Measurements from ENCODE around the gene WASF1.
"Not testable (repeated sequence)": the region's sequence is repeated elsewhere in the genome, so short reads cannot be mapped to it uniquely, and the experiment has no call there.

WASF1 gene

GRCh38 chr6:110178626-110179405 lies 654 bp downstream of the WASF1 start:
- intact Hi-C loops (cut with DNase I), result loop anchor here (5.0 kb wide), 2 partner anchors 213 to 487 kb away; partner anchors contain the start of genes AK9 and FIG4
- peak; percentile 24 to 88 (median 48) for DNase-seq

DNA sequence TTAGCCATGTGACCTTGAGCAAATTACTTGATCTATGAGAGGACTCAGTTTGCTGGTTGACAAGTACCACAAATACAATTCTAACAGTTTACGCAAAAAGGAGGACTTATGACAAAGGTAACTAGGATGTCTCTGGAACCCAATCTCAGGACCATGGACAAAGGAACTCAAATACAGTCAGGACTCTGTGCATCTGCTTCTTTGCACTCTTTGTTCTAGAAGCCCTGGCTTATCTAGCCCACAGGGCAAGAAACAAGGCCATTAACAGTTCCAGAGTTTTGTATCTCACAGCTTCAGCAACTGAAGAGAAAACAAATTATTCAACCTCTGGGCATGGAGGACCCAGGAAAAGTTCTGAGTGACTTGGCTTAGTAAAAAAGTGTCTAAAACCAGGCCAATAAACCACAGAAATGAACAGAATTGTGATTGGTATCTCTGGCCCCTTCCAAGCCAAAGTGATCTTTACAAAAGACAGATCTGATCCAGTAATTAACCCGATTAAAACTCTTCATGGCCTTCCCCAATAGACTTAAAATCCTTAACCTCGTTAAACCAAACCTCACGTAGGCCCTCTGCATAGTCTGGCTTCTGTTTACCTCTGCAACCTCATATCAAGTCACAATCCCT lies 5.9 kb downstream of the WASF1 start:
- intact Hi-C loops (cut with DNase I), result no loop called here
- DNase-seq, result no peak

- intact Hi-C loops (cut with DNase I), result no loop called here
- DNase-seq, result no peak
These were observed 9.4 kb downstream of the WASF1 start for GRCh38 chr6:110170081-110170480.

DNA sequence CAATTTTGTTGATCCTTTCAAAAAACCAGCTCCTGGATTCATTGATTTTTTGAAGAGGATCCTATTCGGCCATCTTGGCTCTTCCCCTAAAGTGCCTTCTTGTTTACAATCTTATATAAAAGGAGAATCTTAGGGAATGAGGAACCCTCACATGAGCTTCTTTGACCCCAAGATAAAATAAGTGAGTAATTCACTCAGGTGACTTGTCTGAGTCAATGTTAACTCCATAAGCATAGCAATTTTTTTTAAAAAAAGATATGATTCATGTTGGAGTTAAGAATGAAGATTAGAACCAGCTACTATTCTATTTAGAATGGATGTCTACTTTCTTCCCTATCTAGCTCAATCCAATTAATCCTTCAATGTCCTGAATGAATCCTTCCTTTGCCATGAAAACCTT lies 21.0 kb downstream of the WASF1 start:
- intact Hi-C loops (cut with DNase I), result no loop called here

DNA sequence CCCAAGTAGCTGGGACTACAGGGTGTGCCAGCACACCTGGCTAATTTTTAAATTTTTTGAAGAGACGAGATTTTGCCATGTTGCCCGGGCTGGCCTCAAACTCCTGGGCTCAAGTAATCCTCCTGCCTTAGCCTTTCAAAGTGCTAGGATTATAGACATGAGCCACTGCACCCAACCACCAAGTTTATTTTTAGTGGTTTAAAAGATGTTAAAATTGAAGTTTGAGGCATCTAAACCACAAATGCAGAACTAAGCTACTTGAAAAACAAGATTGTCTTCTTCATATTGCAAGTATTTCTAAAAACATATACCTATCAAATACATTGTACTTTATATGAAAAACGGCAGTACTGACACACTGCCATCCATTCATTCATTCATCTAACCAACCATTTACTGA lies 31.6 kb downstream of the WASF1 start:
- intact Hi-C loops (cut with DNase I), result no loop called here
- DNase-seq, result no peak

More for the DNA sequence above, 21.0 kb downstream of the WASF1 start:
- no peak for DNase-seq

DNA sequence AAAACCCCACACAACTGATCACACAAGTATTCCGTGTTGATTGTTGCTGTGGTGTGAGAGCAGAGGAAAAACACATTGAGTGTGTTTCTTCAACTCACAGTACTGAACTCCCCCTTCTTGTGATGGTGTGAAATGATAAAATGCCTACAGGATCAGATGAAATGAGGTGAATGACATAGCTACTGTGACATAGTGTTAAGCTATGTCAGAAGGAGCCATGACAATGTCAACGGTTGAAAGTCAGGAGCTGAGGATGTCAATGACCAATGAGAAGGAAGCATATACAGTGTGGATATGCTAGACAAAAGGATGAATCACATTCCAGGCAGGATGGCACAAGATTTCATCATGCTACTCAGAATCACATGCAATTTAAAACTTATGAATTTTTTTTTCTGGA lies 38.8 kb downstream of the WASF1 start:
- intact Hi-C loops (cut with DNase I), result no loop called here
- DNase-seq, result no peak

DNA sequence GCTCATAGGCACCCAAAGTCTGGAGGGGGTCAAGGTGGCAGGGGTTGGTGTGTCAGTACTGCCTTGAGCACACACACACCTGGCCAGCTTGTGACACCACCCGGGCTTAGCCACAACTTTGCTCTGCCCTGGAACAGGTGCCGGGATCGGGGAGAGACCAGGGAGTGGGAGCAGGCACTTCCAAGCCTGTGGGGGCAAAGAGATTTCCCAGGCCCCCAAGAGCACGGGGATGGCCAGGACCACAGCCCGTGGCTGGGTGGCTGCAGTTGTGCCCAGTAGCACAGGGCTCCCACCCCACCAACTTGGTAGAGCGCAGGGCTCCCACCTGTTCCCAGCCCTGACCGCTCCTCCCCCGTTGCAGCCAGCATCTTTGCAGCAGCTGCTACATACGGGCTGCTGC lies 40.4 kb downstream of the WASF1 start:
- DNase-seq, result peak in 3 of 10 donors; percentile 40 to 59 (median 51)
- intact Hi-C loops (cut with DNase I), result no loop called here

- intact Hi-C loops (cut with DNase I), result no loop called here
These were observed 41.3 kb downstream of the WASF1 start for GRCh38 chr6:110137924-110138887.

GRCh38 chr6:110130362-110130761 lies 49.1 kb downstream of the WASF1 start:
- intact Hi-C loops (cut with DNase I), result no loop called here
- no peak for DNase-seq

More at GRCh38 chr6:110137924-110138887, 41.3 kb downstream of the WASF1 start:
- peak in 3 of 10 donors; percentile 62 to 80 (median 67) for DNase-seq

- DNase-seq, result no peak
- intact Hi-C loops (cut with DNase I), result no loop called here
These were observed 51.1 kb downstream of the WASF1 start for GRCh38 chr6:110128418-110128817.

DNA sequence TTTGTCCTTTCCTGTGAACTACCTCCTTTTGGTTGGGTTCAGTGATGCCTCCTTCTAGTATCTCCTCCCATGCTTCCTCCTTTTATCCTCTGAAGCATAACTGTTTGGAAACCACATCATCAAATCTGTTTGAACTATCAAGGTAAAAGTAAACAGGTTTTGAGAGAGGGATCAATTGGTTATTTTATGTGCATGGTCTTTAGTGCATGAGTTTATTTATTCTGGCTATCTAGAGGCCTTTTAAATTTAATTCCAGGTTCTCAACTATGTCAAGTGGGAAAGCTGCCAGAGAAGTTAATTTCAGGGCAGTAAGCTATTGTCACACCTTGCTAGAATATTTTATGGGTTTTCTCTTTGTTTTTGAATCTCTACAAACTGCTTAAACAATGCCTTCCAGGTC lies 54.1 kb downstream of the WASF1 start:
- DNase-seq, result no peak
- intact Hi-C loops (cut with DNase I), result no loop called here

- intact Hi-C loops (cut with DNase I); DNase-seq: not testable (repeated sequence)
These were observed 57.8 kb downstream of the WASF1 start for GRCh38 chr6:110121655-110122054.

DNA sequence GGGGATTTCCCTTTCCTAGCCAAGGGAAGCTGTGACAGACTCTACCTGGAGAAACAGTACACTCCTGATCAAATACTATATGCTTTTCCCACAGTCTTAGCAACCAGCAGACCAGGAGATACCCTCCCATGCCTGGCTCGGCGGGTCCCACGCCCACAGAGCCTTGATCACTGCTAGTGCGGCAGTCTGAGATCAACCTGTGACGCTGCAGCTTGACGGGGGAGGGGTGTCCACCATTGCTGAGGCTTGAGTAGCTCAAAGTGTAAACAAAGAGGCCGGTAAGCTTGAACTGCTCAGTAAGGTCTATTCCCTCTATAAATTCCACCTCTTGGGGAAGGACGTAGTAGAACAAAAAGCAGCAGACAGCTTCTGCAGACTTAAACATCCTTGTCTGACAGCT lies 63.2 kb downstream of the WASF1 start:
- no peak for DNase-seq
- intact Hi-C loops (cut with DNase I), result no loop called here

DNA sequence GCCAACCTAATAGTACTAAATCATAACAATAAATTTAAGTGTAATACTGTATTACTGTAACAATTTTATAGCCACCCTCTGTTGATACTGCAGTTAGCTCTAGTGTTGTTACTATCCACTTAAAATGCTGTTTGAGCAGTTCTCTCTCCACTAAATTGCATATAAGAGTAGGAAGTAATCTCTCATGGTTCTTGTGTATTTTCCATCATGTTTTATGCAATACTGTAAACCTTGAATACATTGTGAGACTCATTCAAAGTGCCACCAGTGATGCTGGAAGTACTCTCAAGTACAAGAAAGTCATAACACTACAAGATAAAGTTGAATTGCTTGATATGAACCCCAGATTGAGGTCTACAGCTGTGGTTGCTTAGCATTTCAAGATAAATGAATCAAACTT lies 65.5 kb downstream of the WASF1 start:
- DNase-seq, result no peak
- intact Hi-C loops (cut with DNase I), result no loop called here

- DNase-seq, result no peak
- intact Hi-C loops (cut with DNase I), result no loop called here
These were observed 74.2 kb downstream of the WASF1 start for GRCh38 chr6:110105296-110105695.

DNA sequence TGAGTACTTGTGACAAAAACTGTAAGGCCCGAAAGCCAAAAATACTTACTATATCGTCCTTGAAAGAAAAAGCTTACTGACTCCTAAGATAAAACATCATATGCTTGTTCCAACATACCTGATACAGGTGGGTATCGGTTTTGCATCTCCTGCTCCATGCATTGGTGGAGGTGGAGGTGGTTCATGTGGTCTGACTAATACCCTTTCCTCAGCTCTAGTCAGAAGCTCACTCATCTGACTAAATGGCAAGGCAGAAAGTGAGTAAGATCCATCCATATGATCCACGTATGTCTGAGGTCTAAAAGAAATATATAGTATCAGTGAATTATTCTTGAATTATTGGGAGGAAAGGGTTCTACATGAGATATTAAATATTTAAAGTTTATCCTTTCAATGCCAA lies 76.2 kb downstream of the WASF1 start:
- intact Hi-C loops (cut with DNase I), result no loop called here

GRCh38 chr6:110102411-110102810 lies 77.1 kb downstream of the WASF1 start:
- no peak for DNase-seq
- intact Hi-C loops (cut with DNase I), result no loop called here

More for the DNA sequence above, 76.2 kb downstream of the WASF1 start:
- DNase-seq, result no peak

DNA sequence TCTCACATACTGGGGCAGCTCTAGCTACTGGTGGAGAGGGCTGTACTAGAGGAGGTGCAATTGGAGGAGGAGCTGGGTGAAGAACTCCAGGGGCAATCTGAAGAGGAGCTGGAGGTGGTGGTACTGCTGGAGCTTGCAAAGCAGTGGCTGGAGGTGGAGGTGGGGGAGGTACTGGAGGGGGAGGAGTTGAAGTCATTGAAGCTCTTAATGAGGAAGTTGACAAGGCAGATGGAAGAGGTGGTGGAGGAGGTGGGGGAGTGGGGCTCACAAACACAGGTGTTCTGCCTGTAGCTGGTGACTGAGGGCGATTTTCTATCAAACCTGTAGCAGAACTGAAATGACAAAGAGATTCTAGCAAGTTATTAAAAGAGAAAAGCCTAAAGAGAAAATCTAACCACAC lies 77.6 kb downstream of the WASF1 start:
- intact Hi-C loops (cut with DNase I), result no loop called here
- DNase-seq, result peak in 1 of 10 donors; percentile 49

- no peak for DNase-seq
- intact Hi-C loops (cut with DNase I), result no loop called here
These were observed 80.9 kb downstream of the WASF1 start for GRCh38 chr6:110098511-110099116.

DNA sequence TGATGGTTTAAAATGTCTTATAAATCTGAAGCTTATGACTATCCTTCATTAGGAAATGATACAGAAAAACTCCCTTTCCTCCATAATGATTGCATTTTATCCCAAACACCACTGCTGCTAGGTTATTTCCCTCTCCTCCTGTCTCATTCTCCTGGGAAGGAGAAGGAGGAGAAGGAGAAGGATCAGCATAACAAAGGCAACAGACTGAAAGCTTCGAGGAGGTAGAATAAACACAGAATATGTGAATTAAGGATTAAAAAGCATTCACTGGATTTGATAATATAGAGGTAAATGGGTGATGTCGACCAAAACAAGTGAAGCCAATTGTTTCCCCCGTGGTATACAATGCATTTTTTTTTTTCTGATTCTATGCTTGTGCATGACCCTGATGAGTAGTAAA lies 82.0 kb downstream of the WASF1 start:
- DNase-seq, result no peak
- intact Hi-C loops (cut with DNase I), result no loop called here

Measured in posterior cingulate gyrus (tissue), 11 donors.